ENCODE measurements around the gene SIRT5.

DNA sequence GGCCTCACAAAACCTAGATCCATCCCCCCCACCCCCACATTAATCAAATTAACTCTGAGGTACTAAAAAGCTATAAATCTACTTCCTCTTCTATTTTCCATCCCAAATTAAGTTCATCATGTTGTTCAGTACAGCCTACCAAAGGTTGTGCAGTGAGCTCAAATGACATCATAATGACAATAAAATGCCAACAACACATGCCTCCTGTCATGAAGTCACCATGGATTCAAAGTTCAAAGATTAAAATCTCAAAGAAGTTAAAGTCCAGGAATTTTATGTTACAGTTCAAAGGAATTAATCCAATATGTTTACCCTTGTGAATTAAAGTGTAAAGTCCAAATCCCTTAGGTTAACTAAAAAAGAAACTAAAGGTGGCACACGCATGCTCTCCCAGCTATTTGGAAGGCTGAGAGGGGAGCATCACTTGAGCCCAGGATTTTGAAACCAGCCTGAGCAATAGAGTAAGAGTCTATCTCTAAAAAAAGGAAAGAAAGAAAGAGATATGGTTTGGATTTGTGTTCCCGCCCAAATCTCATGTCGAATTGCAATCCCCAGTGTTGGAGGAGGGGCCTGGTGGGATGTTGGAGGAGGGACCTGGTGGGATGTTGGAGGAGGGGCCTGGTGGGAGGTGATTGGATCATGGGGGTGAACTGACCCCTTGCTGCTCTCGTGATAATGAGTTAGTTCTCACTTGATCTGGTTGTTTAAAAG is 25.7 kb upstream of the SIRT5 start:
- TF ChIP-seq EZH2 (IDR thresholded peaks at IDR 0.05; ENCODE audit: low read depth, unreplicated experiment) (no peak), JUNB (IDR thresholded peaks at IDR 0.05; ENCODE audit: unreplicated experiment) (no peak), EZH2phosphoT487 (IDR thresholded peaks at IDR 0.05; ENCODE audit: unreplicated experiment) (no peak), POLR2AphosphoS5 (IDR thresholded peaks at IDR 0.05; ENCODE audit: low read depth) (no peak), STAT1 (IDR thresholded peaks at IDR 0.05; ENCODE audit: unreplicated experiment) (no peak), NANOG (IDR thresholded peaks at IDR 0.05; ENCODE audit: borderline replicate concordance) (no peak), CREB1 (CRISPR knock-in tag; IDR thresholded peaks at IDR 0.05; ENCODE audit: low read depth) (no peak), ZNF331 (CRISPR knock-in tag; IDR thresholded peaks at IDR 0.05; ENCODE audit: low read depth) (no peak), ZNF114 (CRISPR knock-in tag; IDR thresholded peaks at IDR 0.05) (no peak)
- TF ChIP-seq, protein P1, sequence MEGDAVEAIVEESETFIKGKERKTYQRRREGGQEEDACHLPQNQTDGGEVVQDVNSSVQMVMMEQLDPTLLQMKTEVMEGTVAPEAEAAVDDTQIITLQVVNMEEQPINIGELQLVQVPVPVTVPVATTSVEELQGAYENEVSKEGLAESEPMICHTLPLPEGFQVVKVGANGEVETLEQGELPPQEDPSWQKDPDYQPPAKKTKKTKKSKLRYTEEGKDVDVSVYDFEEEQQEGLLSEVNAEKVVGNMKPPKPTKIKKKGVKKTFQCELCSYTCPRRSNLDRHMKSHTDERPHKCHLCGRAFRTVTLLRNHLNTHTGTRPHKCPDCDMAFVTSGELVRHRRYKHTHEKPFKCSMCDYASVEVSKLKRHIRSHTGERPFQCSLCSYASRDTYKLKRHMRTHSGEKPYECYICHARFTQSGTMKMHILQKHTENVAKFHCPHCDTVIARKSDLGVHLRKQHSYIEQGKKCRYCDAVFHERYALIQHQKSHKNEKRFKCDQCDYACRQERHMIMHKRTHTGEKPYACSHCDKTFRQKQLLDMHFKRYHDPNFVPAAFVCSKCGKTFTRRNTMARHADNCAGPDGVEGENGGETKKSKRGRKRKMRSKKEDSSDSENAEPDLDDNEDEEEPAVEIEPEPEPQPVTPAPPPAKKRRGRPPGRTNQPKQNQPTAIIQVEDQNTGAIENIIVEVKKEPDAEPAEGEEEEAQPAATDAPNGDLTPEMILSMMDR (conservative IDR thresholded peaks at IDR 0.05; ENCODE audit: low read depth in 2 of 2): no peak
- TF ChIP-seq, protein P2, sequence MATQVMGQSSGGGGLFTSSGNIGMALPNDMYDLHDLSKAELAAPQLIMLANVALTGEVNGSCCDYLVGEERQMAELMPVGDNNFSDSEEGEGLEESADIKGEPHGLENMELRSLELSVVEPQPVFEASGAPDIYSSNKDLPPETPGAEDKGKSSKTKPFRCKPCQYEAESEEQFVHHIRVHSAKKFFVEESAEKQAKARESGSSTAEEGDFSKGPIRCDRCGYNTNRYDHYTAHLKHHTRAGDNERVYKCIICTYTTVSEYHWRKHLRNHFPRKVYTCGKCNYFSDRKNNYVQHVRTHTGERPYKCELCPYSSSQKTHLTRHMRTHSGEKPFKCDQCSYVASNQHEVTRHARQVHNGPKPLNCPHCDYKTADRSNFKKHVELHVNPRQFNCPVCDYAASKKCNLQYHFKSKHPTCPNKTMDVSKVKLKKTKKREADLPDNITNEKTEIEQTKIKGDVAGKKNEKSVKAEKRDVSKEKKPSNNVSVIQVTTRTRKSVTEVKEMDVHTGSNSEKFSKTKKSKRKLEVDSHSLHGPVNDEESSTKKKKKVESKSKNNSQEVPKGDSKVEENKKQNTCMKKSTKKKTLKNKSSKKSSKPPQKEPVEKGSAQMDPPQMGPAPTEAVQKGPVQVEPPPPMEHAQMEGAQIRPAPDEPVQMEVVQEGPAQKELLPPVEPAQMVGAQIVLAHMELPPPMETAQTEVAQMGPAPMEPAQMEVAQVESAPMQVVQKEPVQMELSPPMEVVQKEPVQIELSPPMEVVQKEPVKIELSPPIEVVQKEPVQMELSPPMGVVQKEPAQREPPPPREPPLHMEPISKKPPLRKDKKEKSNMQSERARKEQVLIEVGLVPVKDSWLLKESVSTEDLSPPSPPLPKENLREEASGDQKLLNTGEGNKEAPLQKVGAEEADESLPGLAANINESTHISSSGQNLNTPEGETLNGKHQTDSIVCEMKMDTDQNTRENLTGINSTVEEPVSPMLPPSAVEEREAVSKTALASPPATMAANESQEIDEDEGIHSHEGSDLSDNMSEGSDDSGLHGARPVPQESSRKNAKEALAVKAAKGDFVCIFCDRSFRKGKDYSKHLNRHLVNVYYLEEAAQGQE (IDR thresholded peaks at IDR 0.05; ENCODE audit: unreplicated experiment): no peak
- TF ChIP-seq, protein P3, sequence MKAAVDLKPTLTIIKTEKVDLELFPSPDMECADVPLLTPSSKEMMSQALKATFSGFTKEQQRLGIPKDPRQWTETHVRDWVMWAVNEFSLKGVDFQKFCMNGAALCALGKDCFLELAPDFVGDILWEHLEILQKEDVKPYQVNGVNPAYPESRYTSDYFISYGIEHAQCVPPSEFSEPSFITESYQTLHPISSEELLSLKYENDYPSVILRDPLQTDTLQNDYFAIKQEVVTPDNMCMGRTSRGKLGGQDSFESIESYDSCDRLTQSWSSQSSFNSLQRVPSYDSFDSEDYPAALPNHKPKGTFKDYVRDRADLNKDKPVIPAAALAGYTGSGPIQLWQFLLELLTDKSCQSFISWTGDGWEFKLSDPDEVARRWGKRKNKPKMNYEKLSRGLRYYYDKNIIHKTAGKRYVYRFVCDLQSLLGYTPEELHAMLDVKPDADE (IDR thresholded peaks at IDR 0.05): no peak
- TF ChIP-seq, protein P4, sequence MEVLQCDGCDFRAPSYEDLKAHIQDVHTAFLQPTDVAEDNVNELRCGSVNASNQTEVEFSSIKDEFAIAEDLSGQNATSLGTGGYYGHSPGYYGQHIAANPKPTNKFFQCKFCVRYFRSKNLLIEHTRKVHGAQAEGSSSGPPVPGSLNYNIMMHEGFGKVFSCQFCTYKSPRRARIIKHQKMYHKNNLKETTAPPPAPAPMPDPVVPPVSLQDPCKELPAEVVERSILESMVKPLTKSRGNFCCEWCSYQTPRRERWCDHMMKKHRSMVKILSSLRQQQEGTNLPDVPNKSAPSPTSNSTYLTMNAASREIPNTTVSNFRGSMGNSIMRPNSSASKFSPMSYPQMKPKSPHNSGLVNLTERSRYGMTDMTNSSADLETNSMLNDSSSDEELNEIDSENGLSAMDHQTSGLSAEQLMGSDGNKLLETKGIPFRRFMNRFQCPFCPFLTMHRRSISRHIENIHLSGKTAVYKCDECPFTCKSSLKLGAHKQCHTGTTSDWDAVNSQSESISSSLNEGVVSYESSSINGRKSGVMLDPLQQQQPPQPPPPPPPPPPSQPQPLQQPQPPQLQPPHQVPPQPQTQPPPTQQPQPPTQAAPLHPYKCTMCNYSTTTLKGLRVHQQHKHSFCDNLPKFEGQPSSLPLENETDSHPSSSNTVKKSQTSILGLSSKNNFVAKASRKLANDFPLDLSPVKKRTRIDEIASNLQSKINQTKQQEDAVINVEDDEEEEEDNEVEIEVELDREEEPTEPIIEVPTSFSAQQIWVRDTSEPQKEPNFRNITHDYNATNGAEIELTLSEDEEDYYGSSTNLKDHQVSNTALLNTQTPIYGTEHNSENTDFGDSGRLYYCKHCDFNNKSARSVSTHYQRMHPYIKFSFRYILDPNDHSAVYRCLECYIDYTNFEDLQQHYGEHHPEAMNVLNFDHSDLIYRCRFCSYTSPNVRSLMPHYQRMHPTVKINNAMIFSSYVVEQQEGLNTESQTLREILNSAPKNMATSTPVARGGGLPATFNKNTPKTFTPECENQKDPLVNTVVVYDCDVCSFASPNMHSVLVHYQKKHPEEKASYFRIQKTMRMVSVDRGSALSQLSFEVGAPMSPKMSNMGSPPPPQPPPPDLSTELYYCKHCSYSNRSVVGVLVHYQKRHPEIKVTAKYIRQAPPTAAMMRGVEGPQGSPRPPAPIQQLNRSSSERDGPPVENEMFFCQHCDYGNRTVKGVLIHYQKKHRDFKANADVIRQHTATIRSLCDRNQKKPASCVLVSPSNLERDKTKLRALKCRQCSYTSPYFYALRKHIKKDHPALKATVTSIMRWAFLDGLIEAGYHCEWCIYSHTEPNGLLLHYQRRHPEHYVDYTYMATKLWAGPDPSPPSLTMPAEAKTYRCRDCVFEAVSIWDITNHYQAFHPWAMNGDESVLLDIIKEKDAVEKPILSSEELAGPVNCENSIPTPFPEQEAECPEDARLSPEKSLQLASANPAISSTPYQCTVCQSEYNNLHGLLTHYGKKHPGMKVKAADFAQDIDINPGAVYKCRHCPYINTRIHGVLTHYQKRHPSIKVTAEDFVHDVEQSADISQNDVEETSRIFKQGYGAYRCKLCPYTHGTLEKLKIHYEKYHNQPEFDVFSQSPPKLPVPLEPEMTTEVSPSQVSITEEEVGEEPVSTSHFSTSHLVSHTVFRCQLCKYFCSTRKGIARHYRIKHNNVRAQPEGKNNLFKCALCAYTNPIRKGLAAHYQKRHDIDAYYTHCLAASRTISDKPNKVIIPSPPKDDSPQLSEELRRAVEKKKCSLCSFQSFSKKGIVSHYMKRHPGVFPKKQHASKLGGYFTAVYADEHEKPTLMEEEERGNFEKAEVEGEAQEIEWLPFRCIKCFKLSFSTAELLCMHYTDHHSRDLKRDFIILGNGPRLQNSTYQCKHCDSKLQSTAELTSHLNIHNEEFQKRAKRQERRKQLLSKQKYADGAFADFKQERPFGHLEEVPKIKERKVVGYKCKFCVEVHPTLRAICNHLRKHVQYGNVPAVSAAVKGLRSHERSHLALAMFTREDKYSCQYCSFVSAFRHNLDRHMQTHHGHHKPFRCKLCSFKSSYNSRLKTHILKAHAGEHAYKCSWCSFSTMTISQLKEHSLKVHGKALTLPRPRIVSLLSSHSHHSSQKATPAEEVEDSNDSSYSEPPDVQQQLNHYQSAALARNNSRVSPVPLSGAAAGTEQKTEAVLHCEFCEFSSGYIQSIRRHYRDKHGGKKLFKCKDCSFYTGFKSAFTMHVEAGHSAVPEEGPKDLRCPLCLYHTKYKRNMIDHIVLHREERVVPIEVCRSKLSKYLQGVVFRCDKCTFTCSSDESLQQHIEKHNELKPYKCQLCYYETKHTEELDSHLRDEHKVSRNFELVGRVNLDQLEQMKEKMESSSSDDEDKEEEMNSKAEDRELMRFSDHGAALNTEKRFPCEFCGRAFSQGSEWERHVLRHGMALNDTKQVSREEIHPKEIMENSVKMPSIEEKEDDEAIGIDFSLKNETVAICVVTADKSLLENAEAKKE (CRISPR knock-in tag; IDR thresholded peaks at IDR 0.05): no peak

Measured in GM23338 (cell line).